Measurements from ENCODE around the gene SNAI3. TPM values are rescaled to one million over a fixed set of nuclear protein-coding genes. Genes with fewer than 3 reads are reported as not detected.
"Not testable (repeated sequence)": the region's sequence is repeated elsewhere in the genome, so short reads cannot be mapped to it uniquely, and the experiment has no call there.

SNAI3 gene
- total and polyA plus RNA-seq, 3 experiments from 2014 or later = 2.2 to 13.5 (median 2.8) TPM

GRCh38 chr16:88676502-88677242 is 9.6 kb downstream of the SNAI3 start:
- peaks cover 13% of the 10 kb centered on the region for H3K4me1 ChIP-seq (ENCODE audit: insufficient read depth, low read length)
- CTCF ChIA-PET = interaction anchor here (1.5 kb wide), 1 partner anchor 61 kb away, joined by 3 read pairs; no protein-coding TSS in a partner anchor
- H3K4me3 ChIP-seq (ENCODE audit: low read length) = no peak overlapping the region
- Mint-ChIP-seq H3K4me3 (no peak overlapping the region), H3K4me1 (peaks cover 7 to 16% (median 11%) of the 10 kb centered on the region in 3 donors), H3K27me3 (no peaks in the 10 kb centered on the region), H3K9me3 (no peaks in the 10 kb centered on the region), H3K36me3 (peaks cover 0 to 51% (median 0%) of the 10 kb centered on the region in 3 donors), H3K27ac (peak overlapping the region in 2 of 8 donors; percentile 42 to 73)
- no peaks in the 10 kb centered on the region for H3K27me3 ChIP-seq (ENCODE audit: insufficient read depth, low read length, poor library complexity, severe bottlenecking)
- POLR2A ChIA-PET = no interaction called here
- H3K27ac ChIP-seq (ENCODE audit: low read depth, low read length) = no peak overlapping the region
- peaks cover 21% of the 10 kb centered on the region for H3K36me3 ChIP-seq (ENCODE audit: insufficient read depth, low read length)
- no peaks in the 10 kb centered on the region for H3K9me3 ChIP-seq (ENCODE audit: low read length)
- DNase-seq = no peak

GRCh38 chr16:88673716-88674379 is 12.5 kb downstream of the SNAI3 start:
- ChIA-PET CTCF (no interaction called here), POLR2A (no interaction called here)
- H3K4me3 Mint-ChIP-seq = no peak overlapping the region
- no peaks in the 10 kb centered on the region for H3K4me1 Mint-ChIP-seq
- no peak overlapping the region for H3K4me3 ChIP-seq (ENCODE audit: low read length)
- H3K27ac Mint-ChIP-seq = no peak overlapping the region
- peaks cover 0 to 35% (median 0%) of the 10 kb centered on the region in 3 donors for H3K36me3 Mint-ChIP-seq
- DNase-seq = no peak
- H3K9me3 Mint-ChIP-seq = no peaks in the 10 kb centered on the region
- no peaks in the 10 kb centered on the region for H3K4me1 ChIP-seq (ENCODE audit: insufficient read depth, low read length)
- H3K27ac ChIP-seq (ENCODE audit: low read depth, low read length) = no peak overlapping the region
- no peaks in the 10 kb centered on the region for H3K27me3 ChIP-seq (ENCODE audit: insufficient read depth, low read length, poor library complexity, severe bottlenecking)
- H3K27me3 Mint-ChIP-seq = no peaks in the 10 kb centered on the region
- no peaks in the 10 kb centered on the region for H3K9me3 ChIP-seq (ENCODE audit: low read length)
- peaks cover 14% of the 10 kb centered on the region for H3K36me3 ChIP-seq (ENCODE audit: insufficient read depth, low read length)

GRCh38 chr16:88672776-88673175 is 13.5 kb downstream of the SNAI3 start:
- Histone ChIP-seq H3K9me3 (ENCODE audit: low read length) (no peaks in the 10 kb centered on the region), H3K4me1 (ENCODE audit: insufficient read depth, low read length) (no peaks in the 10 kb centered on the region), H3K4me3 (ENCODE audit: low read length) (no peak overlapping the region), H3K27me3 (ENCODE audit: insufficient read depth, low read length, poor library complexity, severe bottlenecking) (no peaks in the 10 kb centered on the region), H3K36me3 (ENCODE audit: insufficient read depth, low read length) (peaks cover 8% of the 10 kb centered on the region), H3K27ac (ENCODE audit: low read depth, low read length) (no peak overlapping the region)
- Mint-ChIP-seq H3K4me3 (no peak overlapping the region), H3K27me3 (no peaks in the 10 kb centered on the region), H3K4me1 (no peaks in the 10 kb centered on the region), H3K36me3 (peaks cover 0 to 25% (median 0%) of the 10 kb centered on the region in 3 donors), H3K27ac (no peak overlapping the region), H3K9me3 (no peaks in the 10 kb centered on the region)
- CTCF ChIA-PET = interaction anchor here (1.1 to 1.6 kb wide), 2 partner anchors 9 to 12 kb away, joined by 3 to 4 read pairs; no protein-coding TSS in a partner anchor
- DNase-seq = no peak
- POLR2A ChIA-PET = no interaction called here

- peaks cover 0 to 16% (median 0%) of the 10 kb centered on the region in 3 donors for H3K36me3 Mint-ChIP-seq
- Histone ChIP-seq H3K9me3 (ENCODE audit: low read length) (no peaks in the 10 kb centered on the region), H3K27ac (ENCODE audit: low read depth, low read length) (no peak overlapping the region), H3K4me3 (ENCODE audit: low read length) (no peak overlapping the region), H3K36me3 (ENCODE audit: insufficient read depth, low read length) (no peaks in the 10 kb centered on the region), H3K4me1 (ENCODE audit: insufficient read depth, low read length) (no peaks in the 10 kb centered on the region), H3K27me3 (ENCODE audit: insufficient read depth, low read length, poor library complexity, severe bottlenecking) (no peaks in the 10 kb centered on the region)
- H3K27me3 Mint-ChIP-seq = no peaks in the 10 kb centered on the region
- no peaks in the 10 kb centered on the region for H3K9me3 Mint-ChIP-seq
- ChIA-PET CTCF (interaction anchor here (1.1 to 1.6 kb wide), 3 partner anchors 8 to 13 kb away, joined by 3 to 4 read pairs (median 3); no protein-coding TSS in a partner anchor), POLR2A (no interaction called here)
- DNase-seq = no peak
- no peak overlapping the region for H3K4me3 Mint-ChIP-seq
- no peak overlapping the region for H3K27ac Mint-ChIP-seq
- peaks cover 0 to 2% (median 0%) of the 10 kb centered on the region in 3 donors for H3K4me1 Mint-ChIP-seq
These were observed 14.5 kb downstream of the SNAI3 start for GRCh38 chr16:88671806-88672205.

GRCh38 chr16:88669980-88670379 is 16.3 kb downstream of the SNAI3 start:
- peak overlapping the region in 1 of 8 donors; percentile 38 for H3K27ac Mint-ChIP-seq
- H3K27ac ChIP-seq (ENCODE audit: low read depth, low read length) = no peak overlapping the region
- no peaks in the 10 kb centered on the region for H3K27me3 ChIP-seq (ENCODE audit: insufficient read depth, low read length, poor library complexity, severe bottlenecking)
- H3K4me3 ChIP-seq (ENCODE audit: low read length) = no peak overlapping the region
- peaks cover 2 to 3% (median 3%) of the 10 kb centered on the region in 3 donors for H3K4me1 Mint-ChIP-seq
- no peak overlapping the region for H3K4me3 Mint-ChIP-seq
- no peaks in the 10 kb centered on the region for H3K9me3 ChIP-seq (ENCODE audit: low read length)
- ChIA-PET POLR2A (interaction anchor here (1.0 kb wide), 1 partner anchor 34 kb away, joined by 3 read pairs; no protein-coding TSS in a partner anchor), CTCF (interaction anchor here (1.2 to 1.5 kb wide), 3 partner anchors 15 to 68 kb away, joined by 3 to 4 read pairs (median 3); no protein-coding TSS in a partner anchor)
- H3K27me3 Mint-ChIP-seq = no peaks in the 10 kb centered on the region
- H3K9me3 Mint-ChIP-seq = no peaks in the 10 kb centered on the region
- no peaks in the 10 kb centered on the region for H3K4me1 ChIP-seq (ENCODE audit: insufficient read depth, low read length)
- H3K36me3 Mint-ChIP-seq = peaks cover 0 to 10% (median 2%) of the 10 kb centered on the region in 3 donors
- H3K36me3 ChIP-seq (ENCODE audit: insufficient read depth, low read length) = no peaks in the 10 kb centered on the region
- no peak for DNase-seq

- H3K4me1 Mint-ChIP-seq; H3K27ac Mint-ChIP-seq; H3K4me3 Mint-ChIP-seq; DNase-seq; POLR2A ChIA-PET; H3K9me3 Mint-ChIP-seq; H3K36me3 Mint-ChIP-seq; H3K27me3 Mint-ChIP-seq; H3K4me1 ChIP-seq (ENCODE audit: insufficient read depth, low read length); H3K9me3 ChIP-seq (ENCODE audit: low read length); H3K27ac ChIP-seq (ENCODE audit: low read depth, low read length); H3K4me3 ChIP-seq (ENCODE audit: low read length); H3K27me3 ChIP-seq (ENCODE audit: insufficient read depth, low read length, poor library complexity, severe bottlenecking); H3K36me3 ChIP-seq (ENCODE audit: insufficient read depth, low read length): not testable (repeated sequence)
- CTCF ChIA-PET = interaction anchor here (1.2 to 1.5 kb wide), 2 partner anchors 16 to 37 kb away, joined by 3 to 4 read pairs; no protein-coding TSS in a partner anchor
These were observed 16.8 kb downstream of the SNAI3 start for GRCh38 chr16:88669493-88669892.

GRCh38 chr16:88667461-88667860 is 18.8 kb downstream of the SNAI3 start:
- ChIA-PET CTCF (no interaction called here), POLR2A (interaction anchor here (0.7 to 1.4 kb wide), 2 partner anchors 48 to 51 kb away, joined by 3 read pairs; no protein-coding TSS in a partner anchor)
- Mint-ChIP-seq H3K27me3 (no peaks in the 10 kb centered on the region), H3K4me3 (no peak overlapping the region), H3K4me1 (peaks cover 6 to 14% (median 8%) of the 10 kb centered on the region in 3 donors), H3K27ac (peak overlapping the region in 3 of 8 donors; percentile 25 to 66 (median 45)), H3K9me3 (no peaks in the 10 kb centered on the region), H3K36me3 (peaks cover 0 to 8% (median 2%) of the 10 kb centered on the region in 3 donors)
- Histone ChIP-seq H3K9me3 (ENCODE audit: low read length) (no peaks in the 10 kb centered on the region), H3K36me3 (ENCODE audit: insufficient read depth, low read length) (no peaks in the 10 kb centered on the region), H3K4me1 (ENCODE audit: insufficient read depth, low read length) (peaks cover 8% of the 10 kb centered on the region), H3K27me3 (ENCODE audit: insufficient read depth, low read length, poor library complexity, severe bottlenecking) (no peaks in the 10 kb centered on the region), H3K27ac (ENCODE audit: low read depth, low read length) (no peak overlapping the region), H3K4me3 (ENCODE audit: low read length) (no peak overlapping the region)
- DNase-seq = no peak

GRCh38 chr16:88665570-88665969 is 20.7 kb downstream of the SNAI3 start:
- Mint-ChIP-seq H3K9me3 (no peaks in the 10 kb centered on the region), H3K4me1 (peaks cover 18 to 28% (median 20%) of the 10 kb centered on the region in 3 donors), H3K36me3 (peaks cover 0 to 12% (median 2%) of the 10 kb centered on the region in 3 donors), H3K27me3 (no peaks in the 10 kb centered on the region), H3K27ac (peak overlapping the region in 2 of 8 donors; percentile 26 to 71), H3K4me3 (peak overlapping the region in 1 of 7 donors; percentile 87)
- DNase-seq = no peak
- ChIA-PET POLR2A (no interaction called here), CTCF (interaction anchor here (0.8 to 1.0 kb wide), 2 partner anchors 46 to 118 kb away, joined by 3 read pairs; no protein-coding TSS in a partner anchor)
- no peaks in the 10 kb centered on the region for H3K9me3 ChIP-seq (ENCODE audit: low read length)
- H3K4me3 ChIP-seq (ENCODE audit: low read length) = no peak overlapping the region
- H3K27me3 ChIP-seq (ENCODE audit: insufficient read depth, low read length, poor library complexity, severe bottlenecking) = no peaks in the 10 kb centered on the region
- no peak overlapping the region for H3K27ac ChIP-seq (ENCODE audit: low read depth, low read length)
- H3K36me3 ChIP-seq (ENCODE audit: insufficient read depth, low read length) = no peaks in the 10 kb centered on the region
- peaks cover 14% of the 10 kb centered on the region for H3K4me1 ChIP-seq (ENCODE audit: insufficient read depth, low read length)
